Esophagus squamous epithelium (tissue), 5 donors: ENCODE data around the gene PSMB4. TPM values are rescaled to one million over a fixed set of nuclear protein-coding genes. Genes with fewer than 3 reads are reported as not detected.

Experiments used
- DNase-seq: peaks from one replicate; lab custom pipeline; 2025; lab: John Stamatoyannopoulos, UW
- H3K27ac ChIP-seq, 4 donors: fragments of 200-600 bp; sonication (generic); one replicate each; pipeline ENCODE4 v1.5.1; 2016 to 2019; ENCODE audit warnings: mild to moderate bottlenecking in 1 of 4
- H3K27me3 ChIP-seq, 4 donors: fragments of 200-600 bp; sonication (generic); 1 replicate in 3 of 4; 2 replicates in 1 of 4; pipeline versions ENCODE4 v1.5.1 to v1.6.0; 2017 to 2021; ENCODE audit warnings: antibody characterized with exemption in 1 of 4
- H3K36me3 ChIP-seq, 3 donors: fragments of 200-600 bp; sonication (generic); one replicate each; pipeline ENCODE4 v1.5.1; 2016 to 2019
- H3K4me1 ChIP-seq, 3 donors: fragments of 200-600 bp; sonication (generic); one replicate each; pipeline ENCODE4 v1.5.1; 2017 to 2019
- H3K4me3 ChIP-seq, 4 donors: fragments of 200-600 bp; sonication (generic); 1 replicate in 3 of 4; 2 replicates in 1 of 4; pipeline ENCODE4 v1.5.1; 2016 to 2019; ENCODE audit warnings: mild to moderate bottlenecking in 2 of 4, moderate library complexity in 1 of 4
- H3K9me3 ChIP-seq, 3 donors: fragments of 200-600 bp; sonication (generic); one replicate each; pipeline ENCODE4 v1.5.1; 2016 to 2019
- CTCF ChIP-seq, 6 experiments: fragments of 450-650 bp in 4 of 6; fragments of 200-600 bp in 2 of 6; sonication (generic) in 2 of 6; IDR thresholded peaks; one replicate each; pipeline ENCODE4 v1.5.1; 2016 to 2019; ENCODE audit warnings: antibody characterized with exemption in 6 of 6, mild to moderate bottlenecking in 4 of 6, moderate library complexity in 4 of 6
- POLR2A ChIP-seq, 4 donors: fragments of 450-650 bp; IDR thresholded peaks; one replicate each; pipeline ENCODE4 v1.6.1; 2017; ENCODE audit warnings: antibody characterized with exemption in 4 of 4, mild to moderate bottlenecking in 4 of 4, moderate library complexity in 3 of 4
- WGBS, 2 donors: methylation state at CpG; one replicate each; pipeline ENCODE4 v1.1.5; 2018; 5-methylcytosine and 5-hydroxymethylcytosine counted together
- intact Hi-C: fragments of 100-400 bp; cut with DNase I; formaldehyde crosslinking; loops from one replicate; pipeline ENCODE4 v1.15.0; 2022
- total RNA-seq, 4 donors: library from RNA; depleted of rRNA; stranded (reverse); fragments of >200 nt; gene quantifications; one replicate each; pipeline ENCODE4 v1.1.0, GENCODE V29; 2016
- donor health status: DM: yes; HTN: yes; CAD: no.

PSMB4 gene
- total RNA-seq, 4 donors from 2014 or later: 114 to 203 (median 186) TPM

DNA sequence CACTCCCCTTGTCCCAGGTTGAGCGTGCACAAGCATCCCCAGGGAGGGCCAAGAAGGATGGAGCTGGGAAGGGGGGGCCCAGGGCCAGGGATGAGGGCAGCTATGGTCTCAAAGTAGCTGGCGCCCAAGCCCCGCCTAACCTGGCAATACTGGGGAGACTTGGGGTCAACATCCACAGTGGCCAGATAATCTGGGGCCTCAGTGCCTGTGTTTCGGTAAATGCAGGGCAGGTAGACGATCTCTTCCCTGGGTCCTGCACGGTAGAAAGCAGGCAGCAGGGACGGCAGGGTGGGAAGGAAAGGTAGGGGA is 30.1 kb upstream of the PSMB4 start:
- H3K4me1 ChIP-seq: peaks cover 31 to 60% (median 33%) of the 10 kb centered on the region in 3 donors
- H3K27me3 ChIP-seq: no peaks in the 10 kb centered on the region
- no peak overlapping the region for H3K4me3 ChIP-seq
- intact Hi-C loops: no loop called here
- H3K36me3 ChIP-seq: peaks cover 0 to 51% (median 0%) of the 10 kb centered on the region in 3 donors
- DNase-seq: no peak
- H3K9me3 ChIP-seq: no peaks in the 10 kb centered on the region
- no peak overlapping the region for H3K27ac ChIP-seq
- WGBS, 2 donors: no CpG with 5 or more reads among the region's 7 CpGs
- no peak for TF ChIP-seq CTCF (IDR thresholded peaks at IDR 0.05)

- TF ChIP-seq POLR2A (IDR thresholded peaks at IDR 0.05): no peak
- no peak for TF ChIP-seq CTCF (IDR thresholded peaks at IDR 0.05)
- H3K9me3 ChIP-seq: no peaks in the 10 kb centered on the region
- H3K27ac ChIP-seq: peak overlapping the region in 3 of 4 donors; percentile 14 to 75 (median 73)
- intact Hi-C loops: no loop called here
- H3K27me3 ChIP-seq: no peaks in the 10 kb centered on the region
- no peak overlapping the region for H3K4me3 ChIP-seq
- WGBS, 2 donors: 68 to 74% methylated on average over 3 to 5 of the region's 15 CpGs
- H3K36me3 ChIP-seq: peaks cover 0 to 47% (median 0%) of the 10 kb centered on the region in 3 donors
- H3K4me1 ChIP-seq: peaks cover 31 to 60% (median 33%) of the 10 kb centered on the region in 3 donors
- no peak for DNase-seq
Observed at GRCh38 chr1:151369621-151370048, 29.7 kb upstream of the PSMB4 start.

- Histone ChIP-seq H3K27ac (peak overlapping the region in 3 of 4 donors; percentile 73 to 82 (median 75)), H3K27me3 (no peaks in the 10 kb centered on the region), H3K36me3 (peaks cover 0 to 40% (median 0%) of the 10 kb centered on the region in 3 donors), H3K4me1 (peaks cover 31 to 60% (median 33%) of the 10 kb centered on the region in 3 donors), H3K9me3 (no peaks in the 10 kb centered on the region), H3K4me3 (no peak overlapping the region)
- 68 to 69% methylated on average over 3 to 6 of the region's 6 CpGs for WGBS, 2 donors
- no peak for TF ChIP-seq POLR2A (IDR thresholded peaks at IDR 0.05)
- no peak for TF ChIP-seq CTCF (IDR thresholded peaks at IDR 0.05)
- intact Hi-C loops: no loop called here
- DNase-seq: no peak
Observed at GRCh38 chr1:151370211-151370911, 29.0 kb upstream of the PSMB4 start.

- WGBS, 2 donors: 20 to 21% methylated on average over 6 to 8 of the region's 9 CpGs
- intact Hi-C loops: no loop called here
- TF ChIP-seq POLR2A (IDR thresholded peaks at IDR 0.05) (no peak), CTCF (IDR thresholded peaks at IDR 0.05) (no peak)
Observed at GRCh38 chr1:151371370-151372057, 27.9 kb upstream of the PSMB4 start.

More at GRCh38 chr1:151371370-151372057, 27.9 kb upstream of the PSMB4 start:
- Histone ChIP-seq H3K4me3 (peak overlapping the region; percentile 14 to 65 (median 44)), H3K4me1 (peaks cover 31 to 60% (median 33%) of the 10 kb centered on the region in 3 donors), H3K36me3 (peaks cover 0 to 28% (median 0%) of the 10 kb centered on the region in 3 donors), H3K27me3 (no peaks in the 10 kb centered on the region), H3K9me3 (no peaks in the 10 kb centered on the region), H3K27ac (peak overlapping the region; percentile 48 to 82 (median 76))
- DNase-seq: no peak
